Keratinocyte (primary cell): ENCODE measurements around the gene ATF4. TPM values are rescaled to one million over a fixed set of nuclear protein-coding genes. Genes with fewer than 3 reads are reported as not detected.

ENCODE experiments used
- DNase-seq: peaks from one replicate; pipeline ENCODE4 v3.0.0-alpha.2; 2011; ENCODE audit warnings: low read depth, missing footprints, low spot score
- FAIRE-seq: peaks from 2 replicates; lab custom pipeline; 2011; peaks lifted over from hg19 to GRCh38; lab: Jason Lieb, UNC
- H2AFZ ChIP-seq: 2 replicates; pipeline ENCODE4 v1.6.0; 2012; ENCODE audit warnings: low read length, control low read depth, inconsistent platforms; ENCODE audit not compliant: control insufficient read depth
- H3K27ac ChIP-seq: 2 replicates; pipeline ENCODE4 v1.5.1; 2011; ENCODE audit warnings: low read length; ENCODE audit not compliant: control insufficient read depth, insufficient read depth
- H3K27me3 ChIP-seq: 3 replicates; pipeline ENCODE4 v1.6.0; 2011; ENCODE audit warnings: low read length; ENCODE audit not compliant: control insufficient read depth, insufficient read depth; ENCODE audit errors: extremely low read depth
- H3K36me3 ChIP-seq, 2 experiments: 2 replicates in 1 of 2; 3 replicates in 1 of 2; pipeline ENCODE4 v1.5.1; 2011; ENCODE audit warnings: low read length in 2 of 2, mild to moderate bottlenecking in 1 of 2; ENCODE audit not compliant: control insufficient read depth in 2 of 2, insufficient read depth in 2 of 2; ENCODE audit errors: extremely low read depth in 1 of 2
- H3K4me1 ChIP-seq: 3 replicates; pipeline ENCODE4 v1.5.1; 2011; ENCODE audit warnings: low read length; ENCODE audit not compliant: control insufficient read depth, insufficient read depth; ENCODE audit errors: extremely low read depth
- H3K4me2 ChIP-seq: 3 replicates; pipeline ENCODE4 v1.6.0; 2011; ENCODE audit warnings: low read depth, low read length; ENCODE audit not compliant: control insufficient read depth, insufficient read depth; ENCODE audit errors: extremely low read depth
- H3K4me3 ChIP-seq, 3 experiments: fragments of 200-600 bp in 1 of 3; sonication (generic) in 1 of 3; 2 replicates in 2 of 3; 3 replicates in 1 of 3; pipeline ENCODE4 v1.5.1; 2011 to 2016; ENCODE audit warnings: low read length in 3 of 3, mild to moderate bottlenecking in 3 of 3, control low read depth in 2 of 3, inconsistent platforms in 1 of 3, low read depth in 1 of 3, mixed read lengths in 1 of 3, mixed run types in 1 of 3, moderate library complexity in 1 of 3; ENCODE audit not compliant: control insufficient read depth in 2 of 3, insufficient read depth in 2 of 3; ENCODE audit errors: extremely low read depth in 1 of 3
- H3K79me2 ChIP-seq: 2 replicates; pipeline ENCODE4 v1.6.0; 2012; ENCODE audit warnings: low read length; ENCODE audit not compliant: control insufficient read depth, insufficient read depth
- H3K9ac ChIP-seq: 3 replicates; pipeline ENCODE4 v1.6.0; 2011; ENCODE audit warnings: low read length; ENCODE audit not compliant: control insufficient read depth, insufficient read depth; ENCODE audit errors: extremely low read depth
- H3K9me1 ChIP-seq: 3 replicates; pipeline ENCODE4 v1.6.0; 2011; ENCODE audit warnings: low read length; ENCODE audit not compliant: control insufficient read depth, insufficient read depth; ENCODE audit errors: extremely low read depth
- H3K9me3 ChIP-seq: 2 replicates; pipeline ENCODE4 v1.5.1; 2012; ENCODE audit warnings: low read depth, low read length; ENCODE audit not compliant: control insufficient read depth
- H4K20me1 ChIP-seq: 3 replicates; pipeline ENCODE4 v1.6.0; 2011; ENCODE audit warnings: low read length; ENCODE audit not compliant: control insufficient read depth, insufficient read depth; ENCODE audit errors: extremely low read depth
- EZH2 ChIP-seq: IDR thresholded peaks from one replicate; pipeline ENCODE4 v1.6.1; 2012; ENCODE audit warnings: inconsistent platforms, mild to moderate bottlenecking, low read length, moderate library complexity
- dilution Hi-C: fragments of 300-500 bp; cut with MboI; formaldehyde crosslinking; loops from one replicate; pipeline ENCODE4 v1.7.0; 2020; ENCODE audit warnings: low sequenced_read_pairs; ENCODE audit not compliant: extremely low pct_ligation_motif_present
- polyA plus RNA-seq, 5 experiments: library from polyadenylated mRNA; depleted of rRNA in 3 of 5; stranded (reverse) in 3 of 5; stranded (forward) in 1 of 5; unstranded in 1 of 5; fragments of >200 nt; gene quantifications; 1 replicate in 1 of 5; 2 replicates in 3 of 5; 3 replicates in 1 of 5; pipeline versions ENCODE4 v1.2.1 to v1.2.3, GENCODE V29; 2011 to 2012; ENCODE audit warnings: missing spikeins in 2 of 5, low read depth in 1 of 5, low replicate concordance in 1 of 5
- TF ChIP-seq, protein P1 (sequence below), 3 experiments: IDR thresholded peaks in 1 of 3; conservative IDR thresholded peaks in 1 of 3; optimal IDR thresholded peaks in 1 of 3; 2 replicates in 2 of 3; 3 replicates in 1 of 3; pipeline versions ENCODE3 to v1.5.1; 2011; ENCODE audit warnings: low read length in 3 of 3, mild to moderate bottlenecking in 3 of 3, moderate library complexity in 2 of 3, control low read depth in 1 of 3, inconsistent platforms in 1 of 3; ENCODE audit not compliant: insufficient read depth in 2 of 3; ENCODE audit errors: extremely low read depth in 1 of 3

The ATF4 gene
- polyA plus RNA-seq, 1 donor (not counting 4 experiments of a cell fraction or from before 2014, with no cell fraction given), result 629 TPM

DNA sequence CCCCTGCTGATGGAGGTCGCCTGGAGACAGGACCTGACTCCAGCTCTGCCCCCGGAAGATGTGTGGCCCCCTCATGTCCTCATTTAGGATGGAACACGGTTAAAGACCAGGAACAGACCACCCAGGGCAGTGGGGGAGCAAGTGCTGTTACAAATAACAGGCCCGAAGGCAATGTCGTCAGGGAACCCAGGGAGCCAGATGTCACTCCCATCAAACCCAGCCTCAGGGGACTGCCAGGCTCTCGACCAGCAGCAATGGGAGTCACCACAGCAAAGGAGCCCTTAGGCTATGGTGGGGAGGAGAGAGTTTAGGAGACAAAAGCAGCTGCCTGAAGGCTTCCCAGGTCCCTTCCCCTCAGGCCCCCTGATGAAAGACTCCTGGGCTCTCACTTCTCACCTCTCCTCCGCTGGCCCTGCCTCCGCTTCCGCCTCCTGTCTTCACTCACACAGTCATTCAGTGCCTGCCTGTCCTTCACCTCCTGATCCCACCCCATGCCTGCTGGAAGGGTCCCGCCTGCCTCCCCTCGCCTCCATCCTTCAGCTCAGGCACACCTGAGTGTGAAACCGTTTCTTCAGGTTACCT lies 7.8 kb downstream of the ATF4 start:
- Histone ChIP-seq H3K27ac (no peak overlapping the region), H3K4me3 (no peak overlapping the region)
- FAIRE-seq, result no peak

DNA sequence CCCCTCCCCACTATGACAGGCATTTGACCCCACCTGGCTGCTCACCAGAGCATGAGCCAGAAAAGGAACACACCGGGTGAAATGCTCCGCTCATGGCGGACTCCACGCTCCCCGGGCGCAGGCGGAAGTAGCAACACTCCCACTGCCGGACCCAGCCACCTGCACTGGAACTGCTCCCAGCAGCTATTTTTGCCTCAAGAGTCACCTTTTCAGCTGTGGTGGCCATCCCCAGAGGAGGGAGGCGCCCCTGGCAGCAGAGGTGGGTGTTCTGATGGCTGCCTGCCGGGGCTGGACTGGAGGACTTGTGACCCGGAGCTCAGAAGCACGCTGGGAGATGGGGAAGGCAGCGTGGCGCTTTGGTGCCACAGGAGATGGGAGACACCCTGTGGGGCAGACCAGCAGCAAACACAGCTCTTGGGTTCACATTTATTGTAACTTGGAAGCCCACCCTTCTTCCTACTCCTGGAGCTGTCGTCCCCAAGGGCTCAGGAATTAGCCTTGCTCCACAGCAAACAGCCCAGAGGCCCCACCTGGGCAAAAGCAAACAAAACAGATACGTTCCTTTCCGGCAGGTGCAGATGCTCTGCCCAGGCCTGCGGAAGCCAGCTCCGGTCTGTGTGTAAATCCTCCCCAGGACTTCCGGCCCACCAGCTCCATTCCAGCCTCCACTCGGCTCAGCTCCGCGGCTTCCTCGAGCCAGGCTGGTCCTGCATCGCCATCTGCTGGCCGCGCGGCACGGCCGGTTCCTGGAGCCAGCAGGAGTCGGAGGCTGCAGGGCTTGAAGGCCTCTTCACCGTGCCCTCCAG lies 8.5 kb downstream of the ATF4 start:
- TF ChIP-seq, protein P1, sequence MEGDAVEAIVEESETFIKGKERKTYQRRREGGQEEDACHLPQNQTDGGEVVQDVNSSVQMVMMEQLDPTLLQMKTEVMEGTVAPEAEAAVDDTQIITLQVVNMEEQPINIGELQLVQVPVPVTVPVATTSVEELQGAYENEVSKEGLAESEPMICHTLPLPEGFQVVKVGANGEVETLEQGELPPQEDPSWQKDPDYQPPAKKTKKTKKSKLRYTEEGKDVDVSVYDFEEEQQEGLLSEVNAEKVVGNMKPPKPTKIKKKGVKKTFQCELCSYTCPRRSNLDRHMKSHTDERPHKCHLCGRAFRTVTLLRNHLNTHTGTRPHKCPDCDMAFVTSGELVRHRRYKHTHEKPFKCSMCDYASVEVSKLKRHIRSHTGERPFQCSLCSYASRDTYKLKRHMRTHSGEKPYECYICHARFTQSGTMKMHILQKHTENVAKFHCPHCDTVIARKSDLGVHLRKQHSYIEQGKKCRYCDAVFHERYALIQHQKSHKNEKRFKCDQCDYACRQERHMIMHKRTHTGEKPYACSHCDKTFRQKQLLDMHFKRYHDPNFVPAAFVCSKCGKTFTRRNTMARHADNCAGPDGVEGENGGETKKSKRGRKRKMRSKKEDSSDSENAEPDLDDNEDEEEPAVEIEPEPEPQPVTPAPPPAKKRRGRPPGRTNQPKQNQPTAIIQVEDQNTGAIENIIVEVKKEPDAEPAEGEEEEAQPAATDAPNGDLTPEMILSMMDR (optimal IDR thresholded peaks at IDR 0.05 in 1 of 3, IDR thresholded peaks at IDR 0.05 in 1 of 3, conservative IDR thresholded peaks at IDR 0.05 in 1 of 3; ENCODE audit: extremely low read depth in 1 of 3, insufficient read depth in 2 of 3, low read length in 3 of 3), result peak; percentile 96 to 100 (median 98)
- no peak for TF ChIP-seq EZH2
- peak; percentile 64 for DNase-seq
- H3K79me2 ChIP-seq, result peaks cover 38% of the 10 kb centered on the region
- peak overlapping the region in 1 of 3 experiments; percentile 12 for H3K4me3 ChIP-seq
- peak overlapping the region; percentile 31 for H3K9ac ChIP-seq
- dilution Hi-C loops, result no loop called here
- peak; percentile 13 for FAIRE-seq
- H4K20me1 ChIP-seq, result peaks cover 42% of the 10 kb centered on the region
- H3K4me2 ChIP-seq, result peak overlapping the region; percentile 35
- no peaks in the 10 kb centered on the region for H3K9me3 ChIP-seq
- H2AFZ ChIP-seq, result no peak overlapping the region
- no peaks in the 10 kb centered on the region for H3K27me3 ChIP-seq
- H3K36me3 ChIP-seq, result peaks cover 6 to 36% of the 10 kb centered on the region in 2 experiments
- peaks cover 42% of the 10 kb centered on the region for H3K4me1 ChIP-seq
- no peak overlapping the region for H3K27ac ChIP-seq
- peaks cover 4% of the 10 kb centered on the region for H3K9me1 ChIP-seq

More for the DNA sequence above, 7.8 kb downstream of the ATF4 start:
- no peaks in the 10 kb centered on the region for H3K27me3 ChIP-seq
- H3K4me1 ChIP-seq, result peaks cover 44% of the 10 kb centered on the region
- no peak for DNase-seq
- peaks cover 4% of the 10 kb centered on the region for H3K9me1 ChIP-seq
- dilution Hi-C loops, result no loop called here
- TF ChIP-seq, protein P1 (optimal IDR thresholded peaks at IDR 0.05 in 1 of 3, IDR thresholded peaks at IDR 0.05 in 1 of 3, conservative IDR thresholded peaks at IDR 0.05 in 1 of 3; ENCODE audit: extremely low read depth in 1 of 3, insufficient read depth in 2 of 3, low read length in 3 of 3), result no peak
- no peak for TF ChIP-seq EZH2
- no peaks in the 10 kb centered on the region for H3K9me3 ChIP-seq
- peak overlapping the region; percentile 35 for H3K4me2 ChIP-seq
- H3K9ac ChIP-seq, result no peak overlapping the region
- peaks cover 38% of the 10 kb centered on the region for H3K79me2 ChIP-seq
- peaks cover 46% of the 10 kb centered on the region for H4K20me1 ChIP-seq
- H3K36me3 ChIP-seq, result peaks cover 8 to 40% of the 10 kb centered on the region in 2 experiments
- H2AFZ ChIP-seq, result no peak overlapping the region
